MCF 10A (cell line): ENCODE data around the gene OR2H2. TPM values are rescaled to one million over a fixed set of nuclear protein-coding genes. Genes with fewer than 3 reads are reported as not detected.

Experiments
- BruUV-seq: library from RNA; stranded (reverse); fragments of 400-500 nt; replicated peaks from 2 replicates; lab custom pipeline; 2021; lab: Mats Ljungman, UMichigan
- CTCF ChIA-PET: fragments of 300-600 bp; sonication (Branson Sonifier 250); formaldehyde crosslinking; extraction: SDS; loops from one replicate; lab custom pipeline; 2021; ENCODE audit warnings: antibody characterized with exemption, inconsistent platforms; lab: Yijun Ruan, JAX
- POLR2A ChIA-PET: fragments of 300-600, 350-650 bp; sonication (Branson Sonifier 250); formaldehyde crosslinking; extraction: SDS; loops from one replicate; lab custom pipeline; 2020; ENCODE audit warnings: antibody characterized with exemption, inconsistent platforms; lab: Yijun Ruan, JAX
- DNase-seq: peaks from one replicate; pipeline ENCODE4 v3.0.0-alpha.2; 2018; ENCODE audit not compliant: unreplicated experiment
- H3K27ac Mint-ChIP-seq: one replicate; pipeline ENCODE4 v1.8.0; 2022; ENCODE audit warnings: mild to moderate bottlenecking, low read depth, mixed read lengths; ENCODE audit not compliant: unreplicated experiment
- H3K27me3 Mint-ChIP-seq: one replicate; pipeline ENCODE4 v1.8.0; 2022; ENCODE audit warnings: mixed read lengths; ENCODE audit not compliant: insufficient read depth, unreplicated experiment
- H3K36me3 Mint-ChIP-seq: one replicate; pipeline ENCODE4 v1.8.0; 2022; ENCODE audit warnings: mild to moderate bottlenecking, moderate library complexity, mixed read lengths; ENCODE audit not compliant: insufficient read depth, unreplicated experiment
- H3K4me1 Mint-ChIP-seq: one replicate; pipeline ENCODE4 v1.8.0; 2022; ENCODE audit warnings: mixed read lengths; ENCODE audit not compliant: insufficient read depth, unreplicated experiment
- H3K4me3 Mint-ChIP-seq: one replicate; pipeline ENCODE4 v1.8.0; 2022; ENCODE audit warnings: mild to moderate bottlenecking, moderate library complexity, mixed read lengths; ENCODE audit not compliant: unreplicated experiment
- H3K9me3 Mint-ChIP-seq: one replicate; pipeline ENCODE4 v1.8.0; 2022; ENCODE audit warnings: mixed read lengths; ENCODE audit not compliant: unreplicated experiment
- CTCF ChIP-seq: fragments of 200-600 bp; IDR thresholded peaks from one replicate; pipeline ENCODE4 v1.8.0; 2022; ENCODE audit warnings: antibody characterized with exemption, mild to moderate bottlenecking; ENCODE audit not compliant: unreplicated experiment
- intact Hi-C: fragments of 100-400 bp; cut with micrococcal nuclease; formaldehyde crosslinking; loops from 2 replicates; pipeline ENCODE4 v1.14.1; 2022
- total RNA-seq: library from RNA; stranded (reverse); gene quantifications from 2 replicates; pipeline ENCODE4 v1.2.3, GENCODE V29; 2022

Gene OR2H2
- total RNA-seq, 1 experiment from 2014 or later: not detected

- ChIA-PET CTCF (interaction anchor here (0.6 to 1.2 kb wide), 4 partner anchors 21 to 1243 kb away, joined by 3 to 4 read pairs (median 3); no protein-coding TSS in a partner anchor), POLR2A (interaction anchor here (2.2 kb wide), 1 partner anchor 12 kb away, joined by 6 read pairs; no protein-coding TSS in a partner anchor)
- Mint-ChIP-seq H3K4me3 (peak overlapping the region; percentile 68), H3K4me1 (peaks cover 37% of the 10 kb centered on the region), H3K9me3 (no peaks in the 10 kb centered on the region), H3K36me3 (peaks cover 15% of the 10 kb centered on the region), H3K27me3 (no peaks in the 10 kb centered on the region), H3K27ac (no peak overlapping the region)
- peak; percentile 51 for DNase-seq
- BruUV-seq: no TSS peak
- intact Hi-C loops: no loop called here
- TF ChIP-seq CTCF: peak; percentile 51
Measured at GRCh38 chr6:29628419-29629281, 43.7 kb downstream of the OR2H2 start.

DNA sequence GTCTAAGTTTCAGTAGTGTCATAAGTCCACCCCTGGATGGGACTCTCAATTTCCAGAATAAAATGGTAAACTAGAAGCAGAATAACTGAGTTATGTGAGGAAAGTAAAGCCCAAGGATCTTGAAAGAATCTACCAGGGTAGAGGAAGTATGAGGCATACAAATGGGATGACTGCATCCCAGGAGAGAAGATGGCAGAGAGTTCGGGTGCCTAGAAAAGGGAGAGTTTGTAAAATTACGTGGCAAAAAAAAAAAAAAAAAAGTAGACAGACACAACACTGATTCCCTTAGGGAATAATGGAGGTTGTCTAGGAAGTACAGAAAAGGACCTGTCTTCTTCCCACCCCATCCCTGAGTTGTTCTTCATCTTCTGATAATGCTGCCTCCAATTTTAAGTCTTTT, 44.6 kb downstream of the OR2H2 start:
- no peak overlapping the region for H3K4me3 Mint-ChIP-seq
- intact Hi-C loops: no loop called here
- BruUV-seq: no TSS peak
- no peaks in the 10 kb centered on the region for H3K27me3 Mint-ChIP-seq
- H3K4me1 Mint-ChIP-seq: peaks cover 39% of the 10 kb centered on the region
- no peaks in the 10 kb centered on the region for H3K9me3 Mint-ChIP-seq
- TF ChIP-seq CTCF: no peak
- DNase-seq: no peak
- peaks cover 15% of the 10 kb centered on the region for H3K36me3 Mint-ChIP-seq
- ChIA-PET CTCF (interaction anchor here (0.5 to 1.0 kb wide), 2 partner anchors 33 to 418 kb away, joined by 3 read pairs; no protein-coding TSS in a partner anchor), POLR2A (interaction anchor here (2.2 kb wide), 1 partner anchor 11 kb away, joined by 6 read pairs; no protein-coding TSS in a partner anchor)
- H3K27ac Mint-ChIP-seq: no peak overlapping the region

DNA sequence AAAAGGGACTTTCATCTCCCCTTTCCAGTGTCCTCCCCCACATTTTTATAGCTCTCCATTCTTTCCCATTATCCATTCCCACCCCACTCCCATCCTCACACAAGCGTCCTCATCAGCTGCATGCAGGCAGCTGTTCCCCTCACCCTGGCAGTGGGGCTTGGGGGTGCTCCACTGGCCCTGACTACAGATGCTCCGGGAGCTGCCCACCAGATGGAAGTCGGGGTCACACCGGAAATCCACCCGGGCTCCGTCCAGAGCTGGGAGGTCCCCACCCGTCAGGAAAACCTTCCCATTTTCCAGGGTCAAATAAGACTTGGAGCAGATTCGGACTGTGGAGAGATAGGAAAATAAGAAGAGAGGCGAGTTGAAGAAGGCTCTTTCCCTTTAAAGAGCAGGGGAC, 45.4 kb downstream of the OR2H2 start:
- no peaks in the 10 kb centered on the region for H3K27me3 Mint-ChIP-seq
- H3K9me3 Mint-ChIP-seq: no peaks in the 10 kb centered on the region
- no peak for TF ChIP-seq CTCF
- no peak for DNase-seq
- intact Hi-C loops: no loop called here
- ChIA-PET CTCF (interaction anchor here (0.5 to 1.1 kb wide), 2 partner anchors 23 to 418 kb away, joined by 3 read pairs; no protein-coding TSS in a partner anchor), POLR2A (interaction anchor here (2.2 kb wide), 1 partner anchor 10 kb away, joined by 6 read pairs; no protein-coding TSS in a partner anchor)
- no peak overlapping the region for H3K27ac Mint-ChIP-seq
- no peak overlapping the region for H3K4me3 Mint-ChIP-seq
- BruUV-seq: no TSS peak
- peaks cover 15% of the 10 kb centered on the region for H3K36me3 Mint-ChIP-seq
- H3K4me1 Mint-ChIP-seq: peaks cover 36% of the 10 kb centered on the region

DNA sequence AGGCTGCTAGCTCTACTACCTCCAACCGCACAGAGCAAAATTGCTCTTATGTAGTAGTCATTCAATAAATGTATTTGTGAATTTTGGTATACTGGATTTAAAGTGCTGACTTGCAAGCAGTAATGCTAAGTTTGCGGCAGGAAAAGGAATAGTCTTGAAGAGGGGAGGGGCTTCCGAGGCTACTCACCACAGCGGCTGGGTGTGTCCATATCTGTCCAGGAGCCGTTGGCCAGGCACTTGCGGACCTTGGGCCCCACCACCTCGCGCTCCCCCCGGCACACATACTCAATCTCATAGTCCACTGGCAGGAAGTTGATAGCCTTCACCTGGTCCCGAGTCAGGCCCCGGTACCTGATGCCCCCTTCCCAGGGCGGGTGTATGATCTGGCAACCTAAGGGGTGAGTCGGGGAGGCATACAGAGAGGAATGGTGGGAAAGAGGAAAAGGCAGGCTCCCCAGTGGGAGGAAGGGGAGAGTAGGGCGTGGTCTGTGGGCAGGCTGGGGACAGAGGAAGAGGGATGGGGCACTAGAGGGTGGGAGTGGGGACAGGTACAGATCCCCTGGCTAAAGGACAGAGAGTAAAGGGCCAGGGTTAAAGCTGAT, 46.4 kb downstream of the OR2H2 start:
- POLR2A ChIA-PET: interaction anchor here (0.6 to 2.2 kb wide), 2 partner anchors 9 to 902 kb away, joined by 4 to 6 read pairs; no protein-coding TSS in a partner anchor
- no peaks in the 10 kb centered on the region for H3K27me3 Mint-ChIP-seq
- CTCF ChIA-PET: interaction anchor here (0.6 kb wide), 1 partner anchor 37 kb away, joined by 3 read pairs; no protein-coding TSS in a partner anchor
- H3K27ac Mint-ChIP-seq: no peak overlapping the region
- H3K4me1 Mint-ChIP-seq: peaks cover 33% of the 10 kb centered on the region
- peak overlapping the region; percentile 75 for H3K4me3 Mint-ChIP-seq
- BruUV-seq: no TSS peak
- H3K36me3 Mint-ChIP-seq: peaks cover 8% of the 10 kb centered on the region
- no peaks in the 10 kb centered on the region for H3K9me3 Mint-ChIP-seq
- no peak for TF ChIP-seq CTCF
- no peak for DNase-seq
- intact Hi-C loops: no loop called here
